ENCODE data around the gene HRH2.

HRH2 gene

DNA sequence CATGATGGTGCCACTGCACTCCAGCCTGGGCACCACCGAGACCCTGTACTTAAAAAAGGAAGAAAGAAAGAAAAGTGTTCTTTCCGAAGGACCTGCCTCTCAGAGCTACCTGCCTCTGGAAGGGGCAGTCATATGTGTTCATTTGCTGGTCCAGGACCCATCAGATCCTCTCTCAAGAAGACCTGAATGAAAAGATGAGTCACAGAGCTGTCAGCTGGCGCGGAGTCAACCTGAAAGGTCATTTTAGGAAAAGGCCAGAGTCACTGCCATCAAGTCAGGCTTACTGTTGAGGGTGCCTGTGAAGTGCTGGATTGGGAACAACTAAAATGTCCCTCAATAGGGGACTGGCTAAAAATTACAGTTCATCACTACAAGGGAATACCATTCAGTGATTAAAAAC is 14.9 kb upstream of the HRH2 start:
- TF ChIP-seq TAF1 (IDR thresholded peaks at IDR 0.05; ENCODE audit: borderline replicate concordance, insufficient read depth, low read length) (no peak), SIN3A (IDR thresholded peaks at IDR 0.05; ENCODE audit: borderline replicate concordance, insufficient read depth, low read length) (no peak), FOXP2 (optimal IDR thresholded peaks at IDR 0.05; ENCODE audit: borderline replicate concordance, extremely low read depth, extremely low read length, insufficient read depth) (no peak), POLR2AphosphoS5 (IDR thresholded peaks at IDR 0.05; ENCODE audit: low read depth, low read length) (no peak)
- TF ChIP-seq, protein P1, sequence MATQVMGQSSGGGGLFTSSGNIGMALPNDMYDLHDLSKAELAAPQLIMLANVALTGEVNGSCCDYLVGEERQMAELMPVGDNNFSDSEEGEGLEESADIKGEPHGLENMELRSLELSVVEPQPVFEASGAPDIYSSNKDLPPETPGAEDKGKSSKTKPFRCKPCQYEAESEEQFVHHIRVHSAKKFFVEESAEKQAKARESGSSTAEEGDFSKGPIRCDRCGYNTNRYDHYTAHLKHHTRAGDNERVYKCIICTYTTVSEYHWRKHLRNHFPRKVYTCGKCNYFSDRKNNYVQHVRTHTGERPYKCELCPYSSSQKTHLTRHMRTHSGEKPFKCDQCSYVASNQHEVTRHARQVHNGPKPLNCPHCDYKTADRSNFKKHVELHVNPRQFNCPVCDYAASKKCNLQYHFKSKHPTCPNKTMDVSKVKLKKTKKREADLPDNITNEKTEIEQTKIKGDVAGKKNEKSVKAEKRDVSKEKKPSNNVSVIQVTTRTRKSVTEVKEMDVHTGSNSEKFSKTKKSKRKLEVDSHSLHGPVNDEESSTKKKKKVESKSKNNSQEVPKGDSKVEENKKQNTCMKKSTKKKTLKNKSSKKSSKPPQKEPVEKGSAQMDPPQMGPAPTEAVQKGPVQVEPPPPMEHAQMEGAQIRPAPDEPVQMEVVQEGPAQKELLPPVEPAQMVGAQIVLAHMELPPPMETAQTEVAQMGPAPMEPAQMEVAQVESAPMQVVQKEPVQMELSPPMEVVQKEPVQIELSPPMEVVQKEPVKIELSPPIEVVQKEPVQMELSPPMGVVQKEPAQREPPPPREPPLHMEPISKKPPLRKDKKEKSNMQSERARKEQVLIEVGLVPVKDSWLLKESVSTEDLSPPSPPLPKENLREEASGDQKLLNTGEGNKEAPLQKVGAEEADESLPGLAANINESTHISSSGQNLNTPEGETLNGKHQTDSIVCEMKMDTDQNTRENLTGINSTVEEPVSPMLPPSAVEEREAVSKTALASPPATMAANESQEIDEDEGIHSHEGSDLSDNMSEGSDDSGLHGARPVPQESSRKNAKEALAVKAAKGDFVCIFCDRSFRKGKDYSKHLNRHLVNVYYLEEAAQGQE (IDR thresholded peaks at IDR 0.05; ENCODE audit: insufficient read depth in 1 of 2, low read depth in 2 of 2, low read length in 2 of 2), result no peak

GRCh38 chr5:175646251-175646650 is 11.6 kb upstream of the HRH2 start:
- TF ChIP-seq, protein P1 (IDR thresholded peaks at IDR 0.05; ENCODE audit: insufficient read depth in 1 of 2, low read depth in 2 of 2, low read length in 2 of 2), result no peak
- TF ChIP-seq FOXP2 (optimal IDR thresholded peaks at IDR 0.05; ENCODE audit: borderline replicate concordance, extremely low read depth, extremely low read length, insufficient read depth) (no peak), POLR2AphosphoS5 (IDR thresholded peaks at IDR 0.05; ENCODE audit: low read depth, low read length) (no peak), TAF1 (IDR thresholded peaks at IDR 0.05; ENCODE audit: borderline replicate concordance, insufficient read depth, low read length) (no peak), SIN3A (IDR thresholded peaks at IDR 0.05; ENCODE audit: borderline replicate concordance, insufficient read depth, low read length) (no peak)

- TF ChIP-seq, protein P1 (IDR thresholded peaks at IDR 0.05; ENCODE audit: insufficient read depth in 1 of 2, low read depth in 2 of 2, low read length in 2 of 2), result no peak
- no peak for TF ChIP-seq FOXP2 (optimal IDR thresholded peaks at IDR 0.05; ENCODE audit: borderline replicate concordance, extremely low read depth, extremely low read length, insufficient read depth)
- no peak for TF ChIP-seq SIN3A (IDR thresholded peaks at IDR 0.05; ENCODE audit: borderline replicate concordance, insufficient read depth, low read length)
- TF ChIP-seq POLR2AphosphoS5 (IDR thresholded peaks at IDR 0.05; ENCODE audit: low read depth, low read length), result no peak
- TF ChIP-seq TAF1 (IDR thresholded peaks at IDR 0.05; ENCODE audit: borderline replicate concordance, insufficient read depth, low read length), result no peak
Measured at GRCh38 chr5:175649967-175650366, 7.9 kb upstream of the HRH2 start.

DNA sequence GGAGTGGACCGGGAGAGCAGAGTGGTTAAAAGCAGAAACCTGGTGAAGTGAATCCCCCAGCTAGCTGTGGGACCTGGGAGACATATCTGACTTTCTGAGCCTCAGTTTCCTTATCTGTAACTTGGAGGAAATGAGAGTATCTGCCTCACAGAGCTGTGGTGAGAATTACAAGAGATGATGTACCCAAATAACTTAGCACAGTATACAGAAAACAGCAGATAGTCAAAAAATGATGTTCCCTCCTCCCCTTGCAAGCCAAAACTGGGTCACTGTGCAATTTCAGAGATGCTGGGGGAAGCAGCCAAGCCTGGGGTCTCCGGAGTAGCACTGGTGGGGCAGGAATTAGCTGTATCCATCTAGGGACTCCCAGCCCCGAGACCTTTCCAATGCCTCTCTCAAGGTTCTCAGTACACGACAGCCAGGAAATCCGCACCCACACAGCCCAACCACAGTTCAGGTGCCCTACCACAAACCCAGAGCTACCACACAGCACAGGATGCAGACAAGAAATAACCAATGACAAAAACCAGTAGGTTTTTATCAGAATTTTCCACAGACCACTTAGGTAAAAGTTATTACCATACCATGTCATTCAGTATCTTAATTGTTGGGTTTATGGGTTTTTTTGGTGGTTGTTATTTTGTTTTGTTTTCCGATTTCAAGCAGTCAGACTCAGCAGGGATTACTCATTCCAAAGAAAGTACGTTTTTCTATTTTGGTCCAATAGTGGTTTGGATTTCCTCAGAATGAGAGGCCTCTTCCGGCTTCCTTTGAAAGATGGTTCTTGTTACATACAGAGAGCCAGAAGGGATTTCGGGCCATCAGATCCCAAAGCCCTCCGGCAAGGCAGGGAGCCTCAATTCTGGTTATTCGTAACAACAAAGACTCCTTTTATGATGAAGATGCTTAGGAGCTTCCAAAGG is 4.9 kb upstream of the HRH2 start:
- TF ChIP-seq, protein P1 (IDR thresholded peaks at IDR 0.05; ENCODE audit: insufficient read depth in 1 of 2, low read depth in 2 of 2, low read length in 2 of 2), result no peak
- no peak for TF ChIP-seq SIN3A (IDR thresholded peaks at IDR 0.05; ENCODE audit: borderline replicate concordance, insufficient read depth, low read length)
- TF ChIP-seq POLR2AphosphoS5 (IDR thresholded peaks at IDR 0.05; ENCODE audit: low read depth, low read length), result no peak
- no peak for TF ChIP-seq FOXP2 (optimal IDR thresholded peaks at IDR 0.05; ENCODE audit: borderline replicate concordance, extremely low read depth, extremely low read length, insufficient read depth)
- no peak for TF ChIP-seq TAF1 (IDR thresholded peaks at IDR 0.05; ENCODE audit: borderline replicate concordance, insufficient read depth, low read length)
